PC-9 (cell line): ENCODE measurements around the gene C1orf87. TPM values are rescaled to one million over a fixed set of nuclear protein-coding genes. Genes with fewer than 3 reads are reported as not detected.

ENCODE experiments used
- BruUV-seq: library from RNA; stranded (reverse); fragments of 400-500 nt; replicated peaks from 2 replicates; lab custom pipeline; 2021; lab: Mats Ljungman, UMichigan
- CTCF ChIA-PET: fragments of 300-600 bp; sonication (Branson Sonifier 250); formaldehyde crosslinking; loops from one replicate; lab custom pipeline; 2022; ENCODE audit warnings: antibody characterized with exemption; lab: Charles Lee
- POLR2A ChIA-PET: fragments of 300-600 bp; sonication (Branson Sonifier 250); formaldehyde crosslinking; loops from one replicate; lab custom pipeline; 2022; ENCODE audit warnings: antibody characterized with exemption; ENCODE audit not compliant: unreplicated experiment; lab: Charles Lee
- DNase-seq, 2 experiments: peaks; one replicate each; pipeline versions ENCODE4 v3.0.0 to v3.0.0-alpha.2; 2015 to 2022; ENCODE audit warnings: mixed read lengths in 1 of 2
- H2AFZ ChIP-seq: fragments of 200-600 bp; sonication (generic); 2 replicates; pipeline ENCODE4 v1.8.1; 2017; ENCODE audit warnings: antibody characterized with exemption
- H3F3A ChIP-seq: fragments of 200-600 bp; sonication (generic); 2 replicates; pipeline ENCODE4 v1.8.1; 2017; ENCODE audit warnings: antibody characterized with exemption, mild to moderate bottlenecking, low read depth; ENCODE audit not compliant: insufficient read depth
- H3K27ac ChIP-seq: fragments of 200-600 bp; sonication (generic); 2 replicates; pipeline ENCODE4 v1.6.1; 2016; ENCODE audit warnings: mixed run types
- H3K27me3 ChIP-seq: fragments of 200-600 bp; sonication (generic); 2 replicates; pipeline ENCODE4 v1.6.1; 2016; ENCODE audit warnings: low read depth, mixed run types; ENCODE audit not compliant: insufficient read depth
- H3K36me3 ChIP-seq: fragments of 200-600 bp; sonication (generic); 2 replicates; pipeline ENCODE4 v1.6.1; 2016; ENCODE audit warnings: low read depth, mixed run types
- H3K4me1 ChIP-seq: fragments of 200-600 bp; sonication (generic); replicated peaks from 2 replicates; pipeline ENCODE4 v1.6.1; 2016; ENCODE audit warnings: mixed run types; ENCODE audit not compliant: insufficient read depth
- H3K4me2 ChIP-seq: fragments of 200-600 bp; sonication (generic); 2 replicates; pipeline ENCODE4 v1.6.1; 2017; ENCODE audit warnings: mixed run types
- H3K4me3 ChIP-seq: fragments of 200-600 bp; sonication (generic); 2 replicates; pipeline ENCODE4 v1.6.1; 2016; ENCODE audit warnings: mixed run types
- H3K79me2 ChIP-seq: fragments of 200-600 bp; sonication (generic); 2 replicates; pipeline ENCODE4 v1.6.1; 2017; ENCODE audit warnings: low read depth, mixed run types
- H3K9me2 ChIP-seq: fragments of 200-600 bp; sonication (generic); 2 replicates; pipeline ENCODE4 v1.8.1; 2017; ENCODE audit warnings: mild to moderate bottlenecking; ENCODE audit not compliant: insufficient read depth
- H3K9me3 ChIP-seq: fragments of 200-600 bp; sonication (generic); 2 replicates; pipeline ENCODE4 v1.8.1; 2016; ENCODE audit warnings: low read depth; ENCODE audit not compliant: insufficient read depth
- H4K20me1 ChIP-seq: fragments of 200-600 bp; sonication (generic); 2 replicates; pipeline ENCODE4 v1.8.1; 2017; ENCODE audit not compliant: insufficient read depth
- CTCF ChIP-seq: fragments of 200-600 bp; sonication (generic); conservative IDR thresholded peaks from 2 replicates; pipeline ENCODE4 v1.6.1; 2017; ENCODE audit warnings: mixed run types, antibody characterized with exemption, mild to moderate bottlenecking, moderate library complexity
- EZH2 ChIP-seq: fragments of 200-600 bp; sonication (generic); IDR thresholded peaks from 2 replicates; pipeline ENCODE4 v1.8.0; 2017; ENCODE audit warnings: antibody characterized with exemption, low read depth
- intact Hi-C: fragments of 100-400 bp; cut with micrococcal nuclease; formaldehyde crosslinking; loops from one replicate; pipeline ENCODE4 v1.10.0; 2022; ENCODE audit not compliant: unreplicated experiment
- total RNA-seq: library from RNA; stranded (reverse); gene quantifications from 2 replicates; pipeline ENCODE4 v1.2.3, GENCODE V29; 2021

The C1orf87 gene
- total RNA-seq, 1 experiment from 2014 or later, result not detected

GRCh38 chr1:59999006-59999405 lies 74.6 kb downstream of the C1orf87 start:
- Histone ChIP-seq H3F3A (no peaks in the 10 kb centered on the region), H3K9me2 (no peaks in the 10 kb centered on the region), H3K79me2 (no peaks in the 10 kb centered on the region), H3K9me3 (no peaks in the 10 kb centered on the region), H3K4me1 (no peaks in the 10 kb centered on the region), H3K27me3 (no peaks in the 10 kb centered on the region), H3K4me2 (no peak overlapping the region), H3K27ac (no peak overlapping the region), H4K20me1 (no peaks in the 10 kb centered on the region), H3K4me3 (no peak overlapping the region), H2AFZ (no peak overlapping the region), H3K36me3 (no peaks in the 10 kb centered on the region)
- CTCF ChIA-PET, result no interaction called here
- TF ChIP-seq EZH2, result no peak
- TF ChIP-seq CTCF, result no peak
- POLR2A ChIA-PET, result no interaction called here
- BruUV-seq, result no TSS peak
- intact Hi-C loops, result no loop called here
- no peak for DNase-seq

GRCh38 chr1:59997479-59998115 lies 76.0 kb downstream of the C1orf87 start:
- Histone ChIP-seq H3K4me3 (no peak overlapping the region), H3K9me2 (no peaks in the 10 kb centered on the region), H3K36me3 (no peaks in the 10 kb centered on the region), H3K79me2 (no peaks in the 10 kb centered on the region), H4K20me1 (no peaks in the 10 kb centered on the region), H3K4me1 (no peaks in the 10 kb centered on the region), H2AFZ (no peak overlapping the region), H3K27ac (no peak overlapping the region), H3K9me3 (no peaks in the 10 kb centered on the region), H3K27me3 (no peaks in the 10 kb centered on the region), H3K4me2 (no peak overlapping the region), H3F3A (no peaks in the 10 kb centered on the region)
- intact Hi-C loops, result no loop called here
- TF ChIP-seq EZH2 (no peak), CTCF (no peak)
- ChIA-PET POLR2A (no interaction called here), CTCF (interaction anchor here (0.6 kb wide), 1 partner anchor 1591 kb away, joined by 3 read pairs; no protein-coding TSS in a partner anchor)
- no peak for DNase-seq
- no TSS peak for BruUV-seq

GRCh38 chr1:59994302-59995198 lies 79.0 kb downstream of the C1orf87 start:
- Histone ChIP-seq H4K20me1 (no peaks in the 10 kb centered on the region), H3F3A (no peaks in the 10 kb centered on the region), H3K27me3 (no peaks in the 10 kb centered on the region), H3K9me3 (no peaks in the 10 kb centered on the region), H2AFZ (no peak overlapping the region), H3K4me2 (no peak overlapping the region), H3K4me3 (no peak overlapping the region), H3K36me3 (no peaks in the 10 kb centered on the region), H3K9me2 (no peaks in the 10 kb centered on the region), H3K79me2 (no peaks in the 10 kb centered on the region), H3K27ac (no peak overlapping the region), H3K4me1 (no peaks in the 10 kb centered on the region)
- ChIA-PET CTCF (no interaction called here), POLR2A (no interaction called here)
- intact Hi-C loops, result no loop called here
- DNase-seq, result no peak
- BruUV-seq, result no TSS peak
- TF ChIP-seq CTCF (no peak), EZH2 (no peak)
